ENCODE data around the gene IYD. TPM values are rescaled to one million over a fixed set of nuclear protein-coding genes. Genes with fewer than 3 reads are reported as not detected.

Gene IYD
- polyA plus RNA-seq, 6 donors from 2014 or later = not detected

Other genes with a start within 250 kb of the IYD start
- gene PPP1R14C, start 226.0 kb upstream of the IYD start, polyA plus RNA-seq (ENCODE audit: low read depth in 6 of 6) = under 1 TPM in 1 of 6 donors, not detected in 5; 0.22 TPM
- gene PLEKHG1, start 230.9 kb downstream of the IYD start, polyA plus RNA-seq (ENCODE audit: low read depth in 6 of 6) = 10 to 100 TPM; 38.3 to 82.2 (median 50.0) TPM